Measurements from ENCODE around the gene ALOX5.
"Not testable (repeated sequence)": the region's sequence is repeated elsewhere in the genome, so short reads cannot be mapped to it uniquely, and the experiment has no call there.

Gene ALOX5

GRCh38 chr10:45481100-45481499 lies 107.1 kb downstream of the ALOX5 start:
- not testable (repeated sequence) for DNase-seq (ENCODE audit: low read depth, low spot score); H3K4me3 ChIP-seq (ENCODE audit: low read length)

GRCh38 chr10:45483002-45483401 lies 109.0 kb downstream of the ALOX5 start:
- H3K4me3 ChIP-seq (ENCODE audit: low read length) = no peak overlapping the region
- no peak for DNase-seq (ENCODE audit: low read depth, low spot score)

- no peak for DNase-seq (ENCODE audit: low read depth, low spot score)
- H3K4me3 ChIP-seq (ENCODE audit: low read length) = no peak overlapping the region
These were observed 113.7 kb downstream of the ALOX5 start for GRCh38 chr10:45487735-45488134.

- no peak overlapping the region for H3K4me3 ChIP-seq (ENCODE audit: low read length)
- no peak for DNase-seq (ENCODE audit: low read depth, low spot score)
These were observed 114.3 kb downstream of the ALOX5 start for GRCh38 chr10:45488365-45488764.

- no peak for DNase-seq (ENCODE audit: low read depth, low spot score)
- H3K4me3 ChIP-seq (ENCODE audit: low read length) = no peak overlapping the region
These were observed 116.3 kb downstream of the ALOX5 start for GRCh38 chr10:45490277-45490676.

- DNase-seq (ENCODE audit: low read depth, low spot score) = no peak
- no peak overlapping the region for H3K4me3 ChIP-seq (ENCODE audit: low read length)
These were observed 117.0 kb downstream of the ALOX5 start for GRCh38 chr10:45491061-45491460.
